DOHH2 (cell line): Measurements from ENCODE around the gene KIF1A.

Experiments used
- H3F3A ChIP-seq: fragments of 200-600 bp; sonication (generic), shearing (Covaris generic); 2 replicates; pipeline ENCODE4 v1.6.0; 2016; ENCODE audit warnings: antibody characterized with exemption, mild to moderate bottlenecking; ENCODE audit not compliant: control insufficient read depth, insufficient read depth
- H3K27ac ChIP-seq: fragments of 200-600 bp; sonication (generic); 2 replicates; pipeline ENCODE4 v1.5.1; 2014; ENCODE audit warnings: low read depth, mild to moderate bottlenecking, low read length, moderate library complexity
- H3K27me3 ChIP-seq: fragments of 200-600 bp; sonication (generic); 2 replicates; pipeline ENCODE4 v1.6.1; 2014; ENCODE audit warnings: mild to moderate bottlenecking, low read length, mixed read lengths; ENCODE audit not compliant: control insufficient read depth
- H3K36me3 ChIP-seq: fragments of 200-600 bp; sonication (generic); 2 replicates; pipeline ENCODE4 v1.6.1; 2014; ENCODE audit warnings: mild to moderate bottlenecking, low read length, moderate library complexity, mixed read lengths; ENCODE audit not compliant: control insufficient read depth
- H3K4me1 ChIP-seq: fragments of 200-600 bp; sonication (generic); 2 replicates; pipeline ENCODE4 v1.6.1; 2014; ENCODE audit warnings: mild to moderate bottlenecking, low read length, mixed read lengths; ENCODE audit not compliant: control insufficient read depth
- H3K4me2 ChIP-seq: fragments of 200-600 bp; sonication (generic); 2 replicates; pipeline ENCODE4 v1.6.0; 2014; ENCODE audit warnings: mild to moderate bottlenecking, low read length, moderate library complexity
- H3K4me3 ChIP-seq: fragments of 200-600 bp; sonication (generic); 2 replicates; pipeline ENCODE4 v1.5.1; 2014; ENCODE audit warnings: mild to moderate bottlenecking, low read length, mixed read lengths
- H3K79me2 ChIP-seq: fragments of 200-600 bp; sonication (generic); 2 replicates; pipeline ENCODE4 v1.6.1; 2014; ENCODE audit warnings: mild to moderate bottlenecking, low read length, mixed read lengths; ENCODE audit not compliant: control insufficient read depth
- H3K9me2 ChIP-seq: fragments of 200-600 bp; sonication (generic); replicated peaks from 2 replicates; pipeline ENCODE4 v1.6.1; 2014; ENCODE audit warnings: mild to moderate bottlenecking, low read length, mixed read lengths; ENCODE audit not compliant: control insufficient read depth
- H3K9me3 ChIP-seq: fragments of 200-600 bp; sonication (generic); 2 replicates; pipeline ENCODE4 v1.6.1; 2014; ENCODE audit warnings: antibody characterized with exemption, low read length, mixed read lengths; ENCODE audit not compliant: control insufficient read depth, insufficient read depth
- H4K20me1 ChIP-seq: fragments of 200-600 bp; sonication (generic); 2 replicates; pipeline ENCODE4 v1.6.0; 2014; ENCODE audit warnings: low read depth, mild to moderate bottlenecking, antibody characterized with exemption, low read length, moderate library complexity; ENCODE audit not compliant: control insufficient read depth, insufficient read depth
- CTCF ChIP-seq: fragments of 200-600 bp; sonication (generic); IDR thresholded peaks from one replicate; pipeline ENCODE4 v1.5.1; 2014; ENCODE audit warnings: antibody characterized with exemption, mild to moderate bottlenecking, low read depth, low read length; ENCODE audit not compliant: poor library complexity, severe bottlenecking
- EZH2phosphoT487 ChIP-seq: fragments of 200-600 bp; sonication (generic); IDR thresholded peaks from 2 replicates; pipeline ENCODE4 v1.6.1; 2017; ENCODE audit warnings: borderline replicate concordance, mild to moderate bottlenecking, antibody characterized with exemption, low read length, moderate library complexity, mixed read lengths

Gene KIF1A

GRCh38 chr2:240737958-240738357, 82.1 kb downstream of the KIF1A start:
- TF ChIP-seq EZH2phosphoT487, result no peak
- TF ChIP-seq CTCF, result no peak
- no peak overlapping the region for H3K27ac ChIP-seq

GRCh38 chr2:240737512-240737911, 82.5 kb downstream of the KIF1A start:
- TF ChIP-seq EZH2phosphoT487 (no peak), CTCF (no peak)
- Histone ChIP-seq H3K4me3 (no peak overlapping the region), H3K9me3 (no peaks in the 10 kb centered on the region), H3F3A (no peaks in the 10 kb centered on the region), H3K9me2 (no peaks in the 10 kb centered on the region), H3K27ac (no peak overlapping the region), H3K4me1 (no peaks in the 10 kb centered on the region), H4K20me1 (no peaks in the 10 kb centered on the region), H3K36me3 (no peaks in the 10 kb centered on the region), H3K4me2 (no peak overlapping the region), H3K27me3 (no peaks in the 10 kb centered on the region), H3K79me2 (no peaks in the 10 kb centered on the region)

More at GRCh38 chr2:240737958-240738357, 82.1 kb downstream of the KIF1A start:
- Histone ChIP-seq H3K4me2 (no peak overlapping the region), H3K9me2 (no peaks in the 10 kb centered on the region), H3K9me3 (no peaks in the 10 kb centered on the region), H3K4me3 (no peak overlapping the region), H3K27me3 (no peaks in the 10 kb centered on the region), H3K79me2 (no peaks in the 10 kb centered on the region), H3K36me3 (no peaks in the 10 kb centered on the region), H4K20me1 (no peaks in the 10 kb centered on the region), H3K4me1 (no peaks in the 10 kb centered on the region), H3F3A (no peaks in the 10 kb centered on the region)

- H3K4me1 ChIP-seq, result no peaks in the 10 kb centered on the region
- H4K20me1 ChIP-seq, result no peaks in the 10 kb centered on the region
- no peaks in the 10 kb centered on the region for H3K79me2 ChIP-seq
- no peaks in the 10 kb centered on the region for H3K9me2 ChIP-seq
- H3K27me3 ChIP-seq, result no peaks in the 10 kb centered on the region
- no peaks in the 10 kb centered on the region for H3F3A ChIP-seq
- H3K4me2 ChIP-seq, result no peak overlapping the region
- H3K27ac ChIP-seq, result no peak overlapping the region
- no peaks in the 10 kb centered on the region for H3K9me3 ChIP-seq
- no peaks in the 10 kb centered on the region for H3K36me3 ChIP-seq
- H3K4me3 ChIP-seq, result no peak overlapping the region
- TF ChIP-seq CTCF, result no peak
These were observed 83.5 kb downstream of the KIF1A start for GRCh38 chr2:240736281-240737250.
